PC-9 (cell line): ENCODE results near the gene LIPE. TPM values are rescaled to one million over a fixed set of nuclear protein-coding genes. Genes with fewer than 3 reads are reported as not detected.

Experiments used
- BruUV-seq: library from RNA; stranded (reverse); fragments of 400-500 nt; replicated peaks from 2 replicates; lab custom pipeline; 2021; lab: Mats Ljungman, UMichigan
- CTCF ChIA-PET: fragments of 300-600 bp; sonication (Branson Sonifier 250); formaldehyde crosslinking; loops from one replicate; lab custom pipeline; 2022; ENCODE audit warnings: antibody characterized with exemption; lab: Charles Lee
- POLR2A ChIA-PET: fragments of 300-600 bp; sonication (Branson Sonifier 250); formaldehyde crosslinking; loops from one replicate; lab custom pipeline; 2022; ENCODE audit warnings: antibody characterized with exemption; ENCODE audit not compliant: unreplicated experiment; lab: Charles Lee
- DNase-seq, 2 experiments: peaks; one replicate each; pipeline versions ENCODE4 v3.0.0 to v3.0.0-alpha.2; 2015 to 2022; ENCODE audit warnings: mixed read lengths in 1 of 2
- H2AFZ ChIP-seq: fragments of 200-600 bp; sonication (generic); 2 replicates; pipeline ENCODE4 v1.8.1; 2017; ENCODE audit warnings: antibody characterized with exemption
- H3F3A ChIP-seq: fragments of 200-600 bp; sonication (generic); 2 replicates; pipeline ENCODE4 v1.8.1; 2017; ENCODE audit warnings: antibody characterized with exemption, mild to moderate bottlenecking, low read depth; ENCODE audit not compliant: insufficient read depth
- H3K27ac ChIP-seq: fragments of 200-600 bp; sonication (generic); 2 replicates; pipeline ENCODE4 v1.6.1; 2016; ENCODE audit warnings: mixed run types
- H3K27me3 ChIP-seq: fragments of 200-600 bp; sonication (generic); 2 replicates; pipeline ENCODE4 v1.6.1; 2016; ENCODE audit warnings: low read depth, mixed run types; ENCODE audit not compliant: insufficient read depth
- H3K36me3 ChIP-seq: fragments of 200-600 bp; sonication (generic); 2 replicates; pipeline ENCODE4 v1.6.1; 2016; ENCODE audit warnings: low read depth, mixed run types
- H3K4me1 ChIP-seq: fragments of 200-600 bp; sonication (generic); replicated peaks from 2 replicates; pipeline ENCODE4 v1.6.1; 2016; ENCODE audit warnings: mixed run types; ENCODE audit not compliant: insufficient read depth
- H3K4me2 ChIP-seq: fragments of 200-600 bp; sonication (generic); 2 replicates; pipeline ENCODE4 v1.6.1; 2017; ENCODE audit warnings: mixed run types
- H3K4me3 ChIP-seq: fragments of 200-600 bp; sonication (generic); 2 replicates; pipeline ENCODE4 v1.6.1; 2016; ENCODE audit warnings: mixed run types
- H3K79me2 ChIP-seq: fragments of 200-600 bp; sonication (generic); 2 replicates; pipeline ENCODE4 v1.6.1; 2017; ENCODE audit warnings: low read depth, mixed run types
- H3K9me2 ChIP-seq: fragments of 200-600 bp; sonication (generic); 2 replicates; pipeline ENCODE4 v1.8.1; 2017; ENCODE audit warnings: mild to moderate bottlenecking; ENCODE audit not compliant: insufficient read depth
- H3K9me3 ChIP-seq: fragments of 200-600 bp; sonication (generic); 2 replicates; pipeline ENCODE4 v1.8.1; 2016; ENCODE audit warnings: low read depth; ENCODE audit not compliant: insufficient read depth
- H4K20me1 ChIP-seq: fragments of 200-600 bp; sonication (generic); 2 replicates; pipeline ENCODE4 v1.8.1; 2017; ENCODE audit not compliant: insufficient read depth
- EZH2 ChIP-seq: fragments of 200-600 bp; sonication (generic); IDR thresholded peaks from 2 replicates; pipeline ENCODE4 v1.8.0; 2017; ENCODE audit warnings: antibody characterized with exemption, low read depth
- intact Hi-C: fragments of 100-400 bp; cut with micrococcal nuclease; formaldehyde crosslinking; loops from one replicate; pipeline ENCODE4 v1.10.0; 2022; ENCODE audit not compliant: unreplicated experiment
- total RNA-seq: library from RNA; stranded (reverse); gene quantifications from 2 replicates; pipeline ENCODE4 v1.2.3, GENCODE V29; 2021
- TF ChIP-seq, protein P1 (sequence below): fragments of 200-600 bp; sonication (generic); conservative IDR thresholded peaks from 2 replicates; pipeline ENCODE4 v1.6.1; 2017; ENCODE audit warnings: mixed run types, antibody characterized with exemption, mild to moderate bottlenecking, moderate library complexity

Gene LIPE
- total RNA-seq, 1 experiment from 2014 or later: 12.7 TPM

DNA sequence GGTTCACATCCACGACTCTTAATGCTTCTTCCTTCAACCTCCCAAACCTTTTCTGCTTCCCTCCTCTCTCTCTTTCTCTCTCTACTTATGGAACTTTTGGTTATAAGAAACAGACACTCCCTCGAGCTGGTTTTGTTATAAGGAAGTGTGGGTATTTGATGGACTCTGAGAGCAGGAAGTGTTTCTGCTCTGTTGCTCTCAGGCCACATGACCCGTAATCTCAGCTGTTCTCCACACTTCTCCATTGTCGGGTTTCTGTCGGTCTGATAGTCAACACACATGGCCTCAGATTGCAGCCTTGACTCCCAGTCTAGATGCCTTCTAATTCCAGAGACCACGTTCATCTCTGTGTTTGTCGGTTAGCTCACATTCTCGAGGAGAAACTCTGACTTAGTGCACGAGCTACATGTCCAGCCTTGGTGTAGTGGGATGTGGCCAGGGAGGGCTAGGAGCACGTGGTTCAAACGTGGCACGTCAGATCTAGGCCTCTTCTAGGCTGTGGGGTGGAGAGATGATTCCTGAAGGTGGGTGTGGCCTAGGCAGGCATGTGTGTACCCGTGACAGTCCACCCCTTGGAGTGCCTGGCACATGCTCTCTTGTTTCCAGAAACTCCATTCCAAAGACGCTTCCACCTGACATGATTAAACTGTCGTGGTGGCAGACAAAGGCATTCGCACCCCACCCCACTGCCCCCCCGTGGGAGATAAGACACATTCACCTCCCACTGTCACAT is 63.4 kb downstream of the LIPE start:
- Histone ChIP-seq H3K9me2 (no peaks in the 10 kb centered on the region), H3K4me3 (no peak overlapping the region), H3K4me2 (no peak overlapping the region), H3K27me3 (no peaks in the 10 kb centered on the region), H3K4me1 (no peaks in the 10 kb centered on the region), H2AFZ (no peak overlapping the region), H3K27ac (no peak overlapping the region), H4K20me1 (no peaks in the 10 kb centered on the region), H3K36me3 (no peaks in the 10 kb centered on the region), H3F3A (no peaks in the 10 kb centered on the region), H3K9me3 (no peaks in the 10 kb centered on the region; the same call in 1 of the 2 replicates), H3K79me2 (no peaks in the 10 kb centered on the region)
- intact Hi-C loops: no loop called here
- TF ChIP-seq, protein P1, sequence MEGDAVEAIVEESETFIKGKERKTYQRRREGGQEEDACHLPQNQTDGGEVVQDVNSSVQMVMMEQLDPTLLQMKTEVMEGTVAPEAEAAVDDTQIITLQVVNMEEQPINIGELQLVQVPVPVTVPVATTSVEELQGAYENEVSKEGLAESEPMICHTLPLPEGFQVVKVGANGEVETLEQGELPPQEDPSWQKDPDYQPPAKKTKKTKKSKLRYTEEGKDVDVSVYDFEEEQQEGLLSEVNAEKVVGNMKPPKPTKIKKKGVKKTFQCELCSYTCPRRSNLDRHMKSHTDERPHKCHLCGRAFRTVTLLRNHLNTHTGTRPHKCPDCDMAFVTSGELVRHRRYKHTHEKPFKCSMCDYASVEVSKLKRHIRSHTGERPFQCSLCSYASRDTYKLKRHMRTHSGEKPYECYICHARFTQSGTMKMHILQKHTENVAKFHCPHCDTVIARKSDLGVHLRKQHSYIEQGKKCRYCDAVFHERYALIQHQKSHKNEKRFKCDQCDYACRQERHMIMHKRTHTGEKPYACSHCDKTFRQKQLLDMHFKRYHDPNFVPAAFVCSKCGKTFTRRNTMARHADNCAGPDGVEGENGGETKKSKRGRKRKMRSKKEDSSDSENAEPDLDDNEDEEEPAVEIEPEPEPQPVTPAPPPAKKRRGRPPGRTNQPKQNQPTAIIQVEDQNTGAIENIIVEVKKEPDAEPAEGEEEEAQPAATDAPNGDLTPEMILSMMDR: no peak
- no peak for TF ChIP-seq EZH2
- ChIA-PET POLR2A (no interaction called here), CTCF (no interaction called here)
- no TSS peak for BruUV-seq
- DNase-seq: no peak

DNA sequence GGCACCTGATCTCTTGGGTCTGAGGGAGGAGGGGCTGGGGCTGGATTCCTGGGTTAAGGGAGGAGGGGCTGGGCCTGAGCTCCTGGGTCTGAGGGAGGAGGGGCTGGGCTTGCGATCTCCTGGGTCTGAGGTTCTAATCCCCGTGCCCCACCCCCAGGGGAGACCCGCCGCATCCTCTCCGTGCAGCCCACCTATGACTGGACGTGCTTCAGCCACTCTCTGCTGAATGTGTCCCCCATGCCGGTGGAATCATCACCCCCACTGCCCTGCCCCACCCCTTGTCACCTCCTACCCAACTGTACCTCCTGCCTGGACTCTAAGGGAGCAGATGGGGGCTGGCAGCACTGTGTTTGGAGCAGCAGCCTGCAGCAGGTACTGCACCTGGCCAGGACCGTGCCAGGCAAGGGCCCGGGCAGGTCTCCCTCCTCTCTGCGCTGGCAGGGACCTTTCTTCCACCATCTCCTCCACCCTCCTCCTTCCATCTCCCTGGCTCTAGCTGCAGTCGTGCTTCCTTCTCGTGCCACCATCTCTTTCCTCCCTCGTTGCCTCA is 64.2 kb downstream of the LIPE start:
- no peak for DNase-seq
- ChIA-PET CTCF (no interaction called here), POLR2A (no interaction called here)

DNA sequence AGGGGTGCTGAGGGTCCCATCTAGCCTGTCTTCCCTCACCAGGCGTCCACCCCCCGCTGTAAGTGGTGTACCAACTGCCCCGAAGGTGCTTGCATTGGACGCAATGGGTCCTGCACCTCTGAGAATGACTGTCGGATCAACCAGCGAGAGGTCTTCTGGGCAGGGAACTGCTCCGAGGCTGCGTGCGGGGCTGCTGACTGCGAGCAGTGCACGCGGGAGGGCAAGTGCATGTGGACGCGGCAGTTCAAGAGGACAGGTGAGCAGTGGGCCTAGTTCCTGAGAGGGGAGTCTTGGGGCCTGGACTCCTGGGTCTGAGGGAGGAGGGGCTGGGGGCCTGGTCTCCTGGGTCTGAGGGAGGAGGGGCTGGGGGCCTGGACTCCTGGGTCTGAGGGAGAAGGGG is 64.8 kb downstream of the LIPE start:
- no peak for DNase-seq
- H3K27ac ChIP-seq: no peak overlapping the region
- H2AFZ ChIP-seq: no peak overlapping the region
- TF ChIP-seq EZH2: no peak
- TF ChIP-seq, protein P1: no peak
- CTCF ChIA-PET: no interaction called here
- POLR2A ChIA-PET: no interaction called here
- intact Hi-C loops: no loop called here
- no peaks in the 10 kb centered on the region for H3K4me1 ChIP-seq
- no TSS peak for BruUV-seq
- H3K4me3 ChIP-seq: no peak overlapping the region
- no peaks in the 10 kb centered on the region for H3K79me2 ChIP-seq
- H3K36me3 ChIP-seq: no peaks in the 10 kb centered on the region
- H3K4me2 ChIP-seq: no peak overlapping the region
- no peaks in the 10 kb centered on the region for H3K27me3 ChIP-seq
- no peaks in the 10 kb centered on the region; the same call in 1 of the 2 replicates for H3K9me3 ChIP-seq
- no peaks in the 10 kb centered on the region for H4K20me1 ChIP-seq
- H3K9me2 ChIP-seq: no peaks in the 10 kb centered on the region
- H3F3A ChIP-seq: no peaks in the 10 kb centered on the region

More for the DNA sequence above, 64.2 kb downstream of the LIPE start:
- intact Hi-C loops: no loop called here
- Histone ChIP-seq H3K4me3 (no peak overlapping the region), H3K79me2 (no peaks in the 10 kb centered on the region), H3K9me3 (no peaks in the 10 kb centered on the region; the same call in 1 of the 2 replicates), H3K27me3 (no peaks in the 10 kb centered on the region), H3K4me2 (no peak overlapping the region), H3F3A (no peaks in the 10 kb centered on the region), H3K36me3 (no peaks in the 10 kb centered on the region), H3K27ac (no peak overlapping the region), H3K9me2 (no peaks in the 10 kb centered on the region), H2AFZ (no peak overlapping the region), H3K4me1 (no peaks in the 10 kb centered on the region), H4K20me1 (no peaks in the 10 kb centered on the region)
- TF ChIP-seq EZH2: no peak
- TF ChIP-seq, protein P1: no peak
- BruUV-seq: no TSS peak
